Transverse colon (tissue), 4 donors: Measurements from ENCODE around the gene SH3TC2.

Experiments
- CTCF ChIP-seq, 5 experiments: fragments of 200-600 bp in 3 of 5; fragments of 450-650 bp in 2 of 5; sonication (generic) in 3 of 5; IDR thresholded peaks; 1 replicate in 2 of 5; 2 replicates in 3 of 5; pipeline ENCODE4 v1.5.1; 2016 to 2017; ENCODE audit warnings: antibody characterized with exemption in 5 of 5, inconsistent platforms in 3 of 5, mild to moderate bottlenecking in 2 of 5, moderate library complexity in 1 of 5
- POLR2A ChIP-seq: fragments of 450-650 bp; IDR thresholded peaks from one replicate; pipeline ENCODE4 v1.6.1; 2016; ENCODE audit warnings: antibody characterized with exemption, mild to moderate bottlenecking, moderate library complexity
- POLR2AphosphoS5 ChIP-seq, 3 donors: sonication (generic); formaldehyde crosslinking; IDR thresholded peaks; one replicate each; pipeline ENCODE4 v1.6.1; 2016; ENCODE audit warnings: antibody characterized with exemption in 3 of 3

- no peak for TF ChIP-seq CTCF (IDR thresholded peaks at IDR 0.05)
- TF ChIP-seq POLR2A: no peak
- TF ChIP-seq POLR2AphosphoS5 (IDR thresholded peaks at IDR 0.05): no peak
Observed at GRCh38 chr5:148999741-149000140, 63.1 kb downstream of the SH3TC2 start.
